Stimulated activated CD8-positive, alpha-beta memory T cell treated with anti-CD3 and anti-CD28 coated beads, Interleukin-2, amount 100 ng/mL, for 1 hour (primary cell): ENCODE data around the gene FBP1.
"Not testable (repeated sequence)": the region's sequence is repeated elsewhere in the genome, so short reads cannot be mapped to it uniquely, and the experiment has no call there.

Experiments
- DNase-seq, 2 donors: peaks; one replicate each; pipeline ENCODE4 v3.0.0-alpha.2; 2020; ENCODE audit warnings: low read depth in 2 of 2

The FBP1 gene

DNA sequence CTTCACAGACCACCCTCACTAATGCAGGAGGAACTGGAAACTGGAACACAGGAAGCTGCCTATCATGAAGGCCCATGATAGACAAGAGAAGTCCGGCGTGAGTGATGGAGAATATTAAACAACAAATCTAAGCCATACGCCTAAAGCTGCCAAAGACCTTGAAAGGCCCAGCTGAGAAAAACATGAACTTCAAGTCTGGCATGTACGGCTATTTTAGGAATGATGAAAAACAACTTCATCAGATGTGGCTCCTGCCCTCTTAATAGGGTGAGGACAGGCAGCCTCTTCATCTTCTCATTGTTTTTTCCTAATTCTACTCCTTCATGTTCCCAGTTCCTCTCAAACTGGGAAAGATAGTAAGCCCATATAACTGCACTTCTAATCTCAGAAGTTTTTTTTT lies 20.3 kb downstream of the FBP1 start:
- DNase-seq = no peak

DNA sequence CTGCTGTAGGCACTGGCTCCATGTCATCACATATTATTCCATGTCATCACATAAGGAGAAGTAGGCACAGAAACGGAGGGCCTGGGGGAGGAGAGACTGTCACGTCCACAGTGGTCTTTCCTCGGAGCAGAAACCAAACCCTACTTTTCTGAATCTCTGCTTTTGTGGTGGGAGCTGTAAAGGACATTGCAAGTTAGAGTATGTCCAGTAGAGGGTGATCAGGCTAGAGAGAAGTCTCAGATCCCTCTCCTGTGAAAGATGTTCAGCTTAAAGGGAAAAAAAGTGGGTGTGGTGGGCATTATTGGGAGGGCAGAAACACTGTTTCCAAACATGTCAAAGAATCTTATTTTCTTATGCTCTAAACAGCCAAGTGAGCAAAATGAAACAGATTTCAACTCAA lies 26.3 kb downstream of the FBP1 start:
- DNase-seq = no peak

DNA sequence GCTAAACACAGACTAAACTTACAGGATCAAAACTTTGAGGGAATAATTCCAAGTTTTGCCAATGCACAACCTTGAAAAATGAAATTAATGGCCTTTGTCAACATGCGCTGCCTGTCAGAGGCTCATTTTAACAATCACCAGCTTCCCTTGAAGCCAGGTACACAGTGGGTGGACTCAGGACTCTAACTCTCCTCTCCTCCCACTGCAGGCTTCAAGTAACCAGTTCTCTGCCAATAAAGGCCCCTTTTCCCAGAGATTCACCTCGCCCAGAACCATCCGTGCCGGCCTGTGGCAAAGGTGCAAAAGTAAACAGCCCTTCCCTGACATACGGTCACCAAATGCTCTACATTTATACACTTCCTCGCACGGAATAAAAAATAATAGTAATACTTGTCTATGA lies 27.2 kb downstream of the FBP1 start:
- no peak for DNase-seq

DNA sequence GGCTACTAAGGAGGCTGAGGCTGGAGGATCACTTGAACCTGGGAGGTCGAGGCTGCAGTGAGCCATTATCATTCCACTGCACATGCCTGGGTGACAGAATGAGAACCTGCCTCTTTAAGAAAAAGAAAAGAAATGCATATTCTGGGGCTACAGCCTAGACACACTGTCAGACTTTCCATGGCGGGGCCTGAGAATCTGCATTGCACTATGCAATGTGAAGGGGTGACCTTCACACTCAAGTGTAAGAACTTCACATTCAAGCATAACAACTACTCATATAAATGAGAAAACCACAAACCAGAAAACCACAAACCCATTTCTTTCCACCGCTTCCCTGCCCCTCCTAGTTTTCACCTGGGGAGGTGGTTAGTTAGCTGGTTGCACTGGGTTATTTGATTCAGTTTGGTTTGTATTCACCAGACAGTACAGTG lies 27.7 kb downstream of the FBP1 start:
- DNase-seq = no peak

DNA sequence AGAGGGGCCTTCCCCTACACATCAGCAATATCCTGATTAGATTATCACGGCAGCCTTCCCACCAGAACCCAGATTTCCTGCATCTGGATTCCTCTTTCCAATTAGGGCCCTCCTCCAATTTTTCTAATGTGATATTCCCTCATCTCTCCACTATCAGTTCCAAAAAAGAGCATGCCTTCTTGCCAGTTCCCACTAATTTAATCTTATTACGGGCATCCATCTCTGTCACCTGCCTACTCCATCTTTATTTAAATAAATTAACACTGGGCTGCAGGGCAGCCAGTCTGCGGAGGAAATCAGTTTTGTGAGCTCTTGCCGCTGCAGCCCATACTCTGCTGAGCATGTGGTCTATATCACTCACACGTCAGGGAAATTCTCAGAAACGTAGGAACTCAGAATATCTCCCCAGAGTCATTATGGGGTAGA lies 29.1 kb downstream of the FBP1 start:
- DNase-seq = no peak

DNA sequence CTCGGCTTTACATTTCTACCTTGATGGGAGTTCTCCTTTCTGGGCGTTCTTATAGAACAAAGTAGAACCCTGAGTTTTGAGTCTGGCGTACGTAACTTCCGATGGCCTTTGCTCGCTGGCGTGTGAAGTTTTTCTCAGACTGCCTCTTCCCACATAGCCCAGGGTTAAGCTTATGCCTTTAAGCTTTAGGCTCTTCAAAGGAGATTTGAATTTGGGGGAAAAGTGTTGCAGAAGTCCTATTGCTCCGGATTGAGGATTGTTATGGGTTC lies 32.0 kb downstream of the FBP1 start:
- no peak for DNase-seq

DNA sequence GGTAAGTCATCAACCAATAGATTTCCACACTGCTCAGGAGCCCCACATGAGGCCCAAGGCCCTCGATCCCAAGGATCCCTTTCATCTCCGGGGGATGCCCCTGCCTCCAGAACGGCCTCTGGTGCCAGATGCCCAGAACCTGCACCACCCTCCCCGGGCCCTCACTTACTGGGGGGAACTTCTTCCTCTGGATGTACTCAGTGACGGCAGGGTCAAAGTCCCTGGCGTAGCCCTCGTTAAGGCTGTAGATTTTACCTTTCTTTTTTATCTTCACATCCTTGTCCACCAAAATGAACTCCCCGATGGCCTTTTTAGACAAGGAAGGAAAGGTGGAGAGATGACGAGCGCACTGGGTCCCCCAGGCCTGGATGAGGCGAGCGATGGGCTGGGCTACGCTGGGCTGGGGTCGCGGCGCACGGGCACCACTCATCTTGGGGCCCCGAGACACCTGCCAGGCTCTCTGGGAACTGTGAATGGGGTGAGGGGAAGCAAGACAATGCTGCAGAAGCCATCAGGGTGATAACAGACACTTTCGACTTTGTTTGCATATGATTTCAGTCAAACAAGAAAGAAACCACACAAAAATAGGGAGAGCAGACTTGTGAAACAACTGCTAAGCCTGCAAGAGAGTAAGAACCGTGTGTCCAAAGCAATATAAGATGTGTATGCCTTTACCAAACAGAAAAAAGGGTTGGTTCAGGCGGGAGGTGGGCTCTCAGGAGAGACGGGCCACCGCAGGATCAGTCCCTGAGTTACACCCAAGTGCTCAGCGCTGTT lies 32.5 kb downstream of the FBP1 start:
- no peak for DNase-seq

DNA sequence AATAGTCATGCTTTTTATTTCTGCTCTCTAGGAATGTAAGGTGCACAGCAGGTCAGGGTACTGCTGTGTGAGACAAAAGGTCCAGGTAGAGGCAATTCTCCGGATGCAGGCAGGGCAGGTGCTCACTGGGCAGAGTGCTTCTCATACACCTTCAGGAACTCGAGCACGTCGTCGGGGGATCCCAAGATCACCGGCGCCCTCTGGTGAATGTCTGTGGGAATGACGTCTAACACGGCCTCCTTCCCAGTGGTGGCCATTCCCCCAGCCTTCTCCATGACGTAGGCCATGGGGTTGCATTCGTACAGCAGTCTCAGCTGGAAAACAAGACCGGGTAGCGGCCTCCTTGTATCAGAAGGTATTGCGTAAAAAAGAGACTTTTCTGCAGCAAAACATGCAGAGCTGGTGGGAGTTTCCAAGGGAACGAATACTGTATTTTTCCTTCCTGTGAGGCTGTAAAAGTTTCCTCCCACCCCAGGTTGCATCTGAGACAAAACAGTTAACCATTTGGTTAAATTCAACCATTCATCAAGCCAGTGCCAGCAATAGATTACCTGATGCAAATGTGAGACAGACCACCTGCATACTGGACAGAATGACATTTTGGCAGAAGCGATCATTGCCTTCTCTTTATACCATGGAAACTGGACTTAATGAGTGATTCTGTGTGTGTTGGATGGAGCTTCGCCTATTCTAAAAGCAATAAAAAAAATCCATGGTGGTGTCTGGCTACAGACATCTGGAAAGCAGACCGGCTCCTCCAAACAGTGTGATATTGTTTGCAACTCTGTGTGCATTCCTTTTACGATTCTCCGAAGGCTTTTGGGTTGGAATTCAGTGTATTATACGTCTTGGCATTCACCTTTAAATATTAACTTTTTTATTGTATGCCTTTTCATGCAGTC lies 35.8 kb downstream of the FBP1 start:
- DNase-seq = peak; percentile 16 to 31

DNA sequence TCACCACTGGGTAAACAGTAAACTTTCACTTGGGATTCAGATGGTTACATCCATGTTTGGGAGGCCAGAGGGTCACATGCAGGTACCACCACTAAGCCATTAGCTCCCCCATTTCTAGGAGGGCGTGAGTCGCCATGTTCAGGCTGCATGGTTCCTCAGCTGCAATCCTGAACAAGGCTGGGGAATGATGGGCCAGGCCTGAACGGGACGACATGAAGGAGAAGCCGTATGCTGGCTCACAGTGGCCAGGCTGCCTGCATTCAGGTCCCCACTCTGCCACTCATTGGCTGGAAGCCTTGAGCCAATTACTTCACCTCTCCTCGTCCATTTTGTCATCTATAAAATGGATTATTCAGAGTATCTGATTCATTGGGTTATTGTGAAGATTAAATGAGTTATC lies 36.7 kb downstream of the FBP1 start:
- DNase-seq = no peak

DNA sequence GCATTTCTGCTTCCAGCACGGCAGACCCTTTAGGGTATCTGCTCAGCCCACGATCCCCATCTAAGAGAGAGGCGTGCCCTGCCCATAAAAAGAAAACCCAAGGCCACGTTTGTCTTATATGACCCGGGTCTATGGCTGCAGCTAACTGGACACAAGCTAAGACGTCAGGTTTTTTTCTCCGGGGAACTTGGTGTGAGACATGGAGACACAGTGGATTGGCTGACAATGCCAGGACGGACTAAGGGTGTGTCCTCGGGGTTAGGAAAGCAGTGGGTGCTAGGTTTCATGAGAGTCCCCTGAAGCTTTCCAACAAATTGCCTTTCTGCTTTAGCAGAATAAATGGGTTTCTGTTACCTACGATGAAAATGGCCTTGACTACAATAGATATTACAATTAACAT lies 38.6 kb downstream of the FBP1 start:
- DNase-seq = no peak

DNA sequence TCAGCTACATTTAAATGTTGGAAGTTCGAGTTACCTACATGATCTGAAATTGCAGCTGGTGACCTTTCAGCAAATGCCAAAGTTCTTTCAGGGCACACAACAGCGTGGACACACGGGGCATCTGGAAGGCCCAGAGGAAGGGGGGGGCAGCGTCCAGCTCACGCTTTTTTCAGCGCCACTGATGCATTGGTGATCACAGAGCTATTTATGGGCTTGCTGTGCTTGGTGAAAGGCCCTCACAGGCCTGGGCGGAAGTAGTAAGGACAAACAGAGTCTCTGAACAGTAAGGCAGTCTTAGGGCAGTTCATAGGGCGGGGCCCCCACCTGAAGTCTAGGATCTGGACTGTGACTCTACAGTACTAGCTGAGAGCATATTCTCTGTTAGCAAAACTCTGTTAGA lies 39.1 kb downstream of the FBP1 start:
- no peak for DNase-seq

DNA sequence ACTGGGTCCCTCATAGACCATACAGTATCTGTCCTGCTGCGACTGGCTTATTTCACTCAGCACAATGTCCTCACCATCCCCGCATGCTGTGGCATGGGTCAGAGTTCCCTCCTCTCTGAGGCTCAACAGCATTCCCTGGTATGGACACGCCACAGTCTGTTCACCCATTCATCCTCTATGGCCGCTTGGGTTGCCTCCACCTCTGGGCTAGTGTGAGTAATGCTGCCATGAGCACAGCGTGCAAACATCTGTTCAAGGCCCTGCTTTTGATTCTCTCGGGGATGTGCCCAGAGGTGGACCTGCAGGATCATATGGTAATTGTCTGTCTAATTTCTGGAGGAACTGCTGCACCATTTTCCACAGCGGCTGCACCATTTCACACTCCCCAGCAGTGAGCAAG lies 40.2 kb downstream of the FBP1 start:
- DNase-seq = no peak

DNA sequence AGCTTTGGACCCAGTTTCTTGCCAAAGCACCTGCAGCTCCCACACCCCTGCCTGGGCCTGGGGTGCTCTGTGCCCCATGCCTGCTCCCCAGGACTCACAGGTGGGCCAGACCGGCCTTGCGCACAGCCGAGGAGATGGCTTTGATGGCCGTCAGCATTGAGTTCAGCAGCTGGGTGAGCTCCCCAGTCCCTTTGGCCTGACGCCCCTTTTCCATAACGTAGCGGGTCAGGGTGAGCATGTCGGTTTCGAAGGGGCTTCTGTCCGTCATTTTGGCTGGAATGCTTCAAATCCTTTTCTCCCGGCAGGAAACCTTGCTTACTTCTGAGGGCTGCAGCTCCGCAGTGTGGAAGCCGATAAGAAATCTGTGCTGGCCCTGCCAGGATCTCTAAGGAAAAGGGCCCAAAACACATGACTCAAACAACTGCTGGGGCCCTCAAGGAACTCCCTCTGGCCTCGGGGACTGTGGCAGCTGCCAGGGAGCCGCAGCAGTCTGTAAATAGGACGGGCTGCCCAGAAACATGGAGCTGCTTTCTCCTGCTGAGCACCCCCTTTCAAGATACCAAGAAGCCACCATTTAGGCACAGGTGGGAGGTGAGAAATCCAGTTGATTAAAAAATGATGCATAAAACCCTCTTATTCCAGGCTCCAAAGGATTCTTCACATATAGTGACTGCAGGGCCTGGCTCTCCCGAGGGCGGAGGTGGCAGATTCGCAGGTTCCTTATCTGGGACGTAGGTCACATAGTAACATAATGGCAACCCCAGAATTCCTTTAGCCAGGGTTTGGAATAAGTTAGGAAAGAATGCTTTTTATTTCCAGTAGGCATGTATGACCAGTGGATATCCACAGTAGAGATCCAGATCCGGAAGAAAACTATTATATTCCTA lies 45.6 kb downstream of the FBP1 start, which contains the start of gene FBP2:
Gene FBP2, minus strand, starts transcription at position 366 of the 887 bp plus-strand sequence. Its CDS starts 98 bp downstream, at position 268.
- no peak for DNase-seq

DNA sequence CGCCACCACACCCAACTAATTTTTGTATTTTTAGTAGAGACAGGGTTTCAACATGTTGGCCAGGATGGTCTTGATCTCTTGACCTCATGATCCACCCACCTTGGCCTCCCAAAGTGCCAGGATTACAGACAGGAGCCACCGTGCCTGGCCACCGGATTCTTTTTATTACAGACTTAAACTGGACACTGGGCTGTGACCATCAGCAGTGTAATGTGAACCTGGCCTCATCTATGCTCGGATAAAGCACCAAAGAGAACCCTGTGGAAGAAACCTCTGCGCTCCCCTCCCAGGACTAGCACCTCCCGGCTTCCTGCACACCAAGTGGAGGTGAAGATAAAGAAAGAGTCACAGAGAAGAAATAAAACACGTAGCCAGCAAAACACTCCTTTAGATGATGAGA lies 46.6 kb downstream of the FBP1 start:
- not testable (repeated sequence) for DNase-seq

DNA sequence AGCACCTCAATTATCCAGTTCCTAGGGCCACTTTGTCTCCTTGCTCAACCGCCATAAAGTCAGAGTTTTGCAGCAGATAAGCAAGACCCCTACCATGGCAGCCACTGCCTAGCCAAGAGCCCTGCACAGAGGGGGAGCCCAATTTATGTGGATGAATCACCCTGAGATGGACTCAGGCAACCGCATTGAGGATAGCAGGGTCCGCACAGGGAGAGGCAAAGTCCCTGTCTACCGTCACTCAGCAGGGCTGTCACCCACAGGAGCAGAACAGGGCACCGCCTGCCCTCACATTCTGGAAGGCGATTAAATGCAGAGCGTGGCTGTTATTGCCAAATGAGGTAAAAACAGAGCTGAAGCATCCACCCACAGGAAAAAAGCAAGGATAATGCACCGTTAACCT lies 47.4 kb downstream of the FBP1 start:
- DNase-seq = no peak

DNA sequence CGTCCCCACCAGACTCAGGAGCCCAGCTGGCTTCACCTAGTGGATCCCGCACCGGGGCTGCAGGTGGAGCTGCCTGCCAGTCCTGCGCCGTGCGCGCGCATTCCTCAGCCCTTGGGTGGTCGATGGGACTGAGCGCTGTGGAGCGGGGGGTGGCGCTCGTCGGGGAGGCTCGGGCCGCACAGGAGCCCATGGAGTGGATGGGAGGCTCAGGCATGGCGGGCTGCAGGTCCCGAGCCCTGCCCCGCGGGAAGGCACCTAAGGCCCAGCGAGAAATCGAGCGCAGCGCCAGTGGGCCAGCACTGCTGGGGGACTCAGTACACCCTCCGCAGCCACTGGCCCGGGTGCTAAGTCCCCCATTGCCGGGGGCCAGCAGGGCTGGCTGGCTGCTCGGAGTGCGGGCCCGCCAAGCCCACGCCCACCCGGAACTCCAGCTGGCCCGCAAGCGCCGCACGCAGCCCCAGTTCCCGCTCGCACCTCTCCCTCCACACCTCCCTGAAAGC lies 48.2 kb downstream of the FBP1 start:
- DNase-seq = not testable (repeated sequence)

DNA sequence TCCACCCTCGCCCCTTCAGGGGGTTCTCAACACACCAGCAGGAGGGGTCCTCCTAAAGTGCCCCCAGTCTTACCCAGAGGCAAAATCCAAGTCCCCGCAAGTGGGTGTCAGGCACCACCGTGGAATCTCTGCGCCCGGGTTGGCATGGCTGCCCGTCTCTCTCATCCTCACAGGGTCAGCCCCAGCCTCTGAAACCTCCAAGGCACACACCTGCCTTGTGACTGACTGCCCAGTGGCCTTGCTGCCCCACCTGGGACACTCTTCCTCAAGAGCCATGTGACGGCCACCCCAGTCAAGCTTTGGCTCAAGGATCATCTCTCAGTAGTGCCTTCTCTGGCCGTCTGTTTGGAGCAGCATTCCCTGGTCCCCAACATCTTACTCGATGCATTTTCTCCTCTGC lies 50.6 kb downstream of the FBP1 start:
- no peak for DNase-seq

DNA sequence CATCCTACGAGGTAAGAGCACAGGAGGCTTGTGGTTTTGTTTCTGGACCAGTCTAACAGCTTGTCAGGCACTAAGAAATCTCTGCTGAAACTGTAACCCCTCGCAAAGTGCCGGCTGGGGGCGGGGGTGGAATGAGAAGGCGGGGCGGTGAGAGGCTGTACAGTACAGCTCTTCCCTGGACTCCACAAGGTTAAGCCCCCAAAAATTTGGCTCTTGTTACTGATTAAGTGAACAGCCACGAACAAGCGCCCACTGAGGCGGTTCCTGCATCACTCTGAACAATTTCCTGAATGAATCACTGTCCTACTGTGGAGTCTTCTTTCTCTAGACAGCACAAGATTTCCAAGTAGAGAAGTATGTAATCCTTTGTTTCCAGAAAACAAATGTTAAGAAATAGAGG lies 52.5 kb downstream of the FBP1 start:
- no peak for DNase-seq

DNA sequence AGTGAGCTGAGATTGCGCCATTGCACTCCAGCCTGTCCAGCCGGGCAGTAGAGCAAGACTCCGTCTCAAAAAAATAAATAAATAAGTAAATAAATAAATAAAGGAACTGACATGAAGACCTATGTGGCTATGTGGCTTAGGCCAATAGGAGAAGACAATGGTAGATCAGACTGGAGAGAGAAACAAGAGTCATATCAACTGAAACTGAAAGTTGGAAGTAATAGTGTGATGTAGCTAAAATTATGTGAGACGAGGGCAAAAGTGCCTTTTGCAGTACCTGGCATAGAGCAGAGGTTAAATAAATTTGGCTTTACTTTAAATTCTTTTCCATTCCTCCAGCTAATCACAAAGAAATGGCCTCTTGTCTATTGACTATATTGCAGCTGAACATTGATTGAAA lies 53.0 kb downstream of the FBP1 start:
- DNase-seq = no peak

DNA sequence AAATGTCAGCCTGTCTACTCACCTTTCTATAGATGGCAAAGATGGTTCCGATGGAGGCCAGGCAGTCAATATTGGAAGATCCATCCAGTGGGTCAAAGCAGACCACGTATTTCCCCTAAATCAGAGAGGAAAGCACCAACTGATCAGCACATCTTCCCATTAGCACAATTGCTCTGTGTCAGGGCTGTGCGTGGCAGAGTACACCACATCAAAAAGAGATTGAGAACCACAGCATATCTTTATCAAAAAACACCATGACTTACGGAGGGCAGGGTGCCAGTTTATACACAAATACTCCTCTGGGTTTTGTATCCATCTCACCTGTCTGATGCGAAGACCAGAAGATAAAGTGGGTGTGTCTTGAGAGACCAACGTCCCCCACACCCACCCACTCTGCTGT lies 54.8 kb downstream of the FBP1 start:
- DNase-seq = no peak

DNA sequence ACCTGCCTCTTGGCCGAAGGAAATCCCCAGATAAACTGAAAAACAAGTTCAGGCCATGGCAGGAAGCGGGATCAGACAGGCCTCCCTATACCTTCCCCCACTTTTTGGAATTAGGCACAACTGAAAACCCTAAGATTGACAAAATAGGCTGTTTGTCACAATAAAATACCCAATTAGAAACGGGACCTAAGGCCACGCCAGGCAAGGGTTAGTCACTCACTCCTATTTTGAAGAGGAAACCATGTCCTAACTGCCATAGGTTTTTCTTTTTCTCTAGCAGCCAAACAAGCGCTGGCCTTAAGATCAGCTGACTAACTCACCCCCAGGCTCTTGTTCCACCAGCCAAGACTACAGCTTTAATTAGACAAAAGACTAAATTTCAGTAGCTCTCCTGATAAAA lies 57.6 kb downstream of the FBP1 start:
- DNase-seq = no peak

DNA sequence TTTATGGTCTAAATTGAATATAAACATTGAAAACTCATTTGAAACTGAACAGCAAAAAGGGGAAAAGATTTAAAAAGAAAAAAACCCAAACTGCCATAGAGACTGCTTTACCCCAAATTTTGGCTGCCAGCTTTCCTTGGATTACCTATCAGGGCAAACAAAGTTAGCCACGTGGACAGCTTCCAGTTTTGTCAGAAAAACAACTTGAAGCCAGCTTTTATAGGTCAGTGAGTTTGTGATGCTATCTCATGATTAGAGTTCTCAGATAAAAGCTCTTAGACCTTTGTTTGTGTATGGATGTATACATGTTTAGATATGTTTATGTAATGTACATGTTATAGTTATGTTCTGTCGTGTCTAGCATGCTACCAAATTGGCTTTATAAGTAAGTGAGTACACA lies 61.7 kb downstream of the FBP1 start:
- no peak for DNase-seq
